GM13976 (cell line): ENCODE measurements around the gene LRRC26.

Experiments used
- DNase-seq: peaks from one replicate; pipeline ENCODE4 v3.0.0; 2012; ENCODE audit warnings: low spot score
- in situ Hi-C: fragments of 300-500 bp; cut with MboI; formaldehyde crosslinking; loops from one replicate; pipeline ENCODE4 v1.12.0; 2022; ENCODE audit warnings: low sequenced_read_pairs, mixed read lengths, inconsistent platforms; ENCODE audit not compliant: unreplicated experiment
- TF ChIP-seq, protein P1 (sequence below): IDR thresholded peaks from 2 replicates; pipeline ENCODE4 v1.5.1; 2012; ENCODE audit warnings: borderline replicate concordance, mild to moderate bottlenecking; ENCODE audit not compliant: insufficient read depth; ENCODE audit errors: extremely low read depth, missing control alignments, control extremely low read depth

The LRRC26 gene

DNA sequence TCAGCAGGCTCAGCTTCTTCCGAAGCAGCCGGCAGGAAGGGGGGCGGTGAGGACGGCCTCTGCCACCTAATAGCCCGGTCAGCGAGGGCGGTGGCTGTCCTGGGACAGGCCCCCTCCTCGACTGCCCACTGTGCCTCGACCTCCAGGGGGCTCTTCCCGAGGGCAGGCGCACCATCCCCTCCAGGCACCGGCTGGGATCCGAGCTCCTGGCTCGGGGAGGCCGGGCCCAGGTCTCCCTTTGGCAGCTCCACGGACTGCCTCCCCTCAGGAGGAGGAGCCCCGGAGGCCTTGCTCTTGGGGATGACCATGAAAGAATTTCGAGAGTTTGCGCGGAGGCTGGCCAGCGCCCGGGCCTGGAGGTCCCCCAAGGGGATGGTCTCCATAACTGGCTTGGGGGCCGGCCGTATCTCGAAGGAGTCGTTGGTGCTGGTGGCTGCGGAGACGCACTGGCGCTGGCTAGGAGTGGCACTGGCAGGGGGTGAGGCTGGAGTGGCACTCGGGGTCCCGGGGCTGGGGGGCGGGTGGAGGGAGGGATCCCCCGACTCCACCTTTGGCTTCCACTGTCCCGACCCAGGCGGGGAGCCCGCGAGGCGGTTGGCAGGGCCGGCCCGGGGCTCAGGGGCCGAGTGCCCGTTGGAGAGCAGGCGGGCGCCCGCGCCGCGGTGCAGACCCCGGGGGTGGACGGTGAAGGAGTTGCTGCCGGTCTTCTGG lies 29.7 kb upstream of the LRRC26 start:
- TF ChIP-seq, protein P1, sequence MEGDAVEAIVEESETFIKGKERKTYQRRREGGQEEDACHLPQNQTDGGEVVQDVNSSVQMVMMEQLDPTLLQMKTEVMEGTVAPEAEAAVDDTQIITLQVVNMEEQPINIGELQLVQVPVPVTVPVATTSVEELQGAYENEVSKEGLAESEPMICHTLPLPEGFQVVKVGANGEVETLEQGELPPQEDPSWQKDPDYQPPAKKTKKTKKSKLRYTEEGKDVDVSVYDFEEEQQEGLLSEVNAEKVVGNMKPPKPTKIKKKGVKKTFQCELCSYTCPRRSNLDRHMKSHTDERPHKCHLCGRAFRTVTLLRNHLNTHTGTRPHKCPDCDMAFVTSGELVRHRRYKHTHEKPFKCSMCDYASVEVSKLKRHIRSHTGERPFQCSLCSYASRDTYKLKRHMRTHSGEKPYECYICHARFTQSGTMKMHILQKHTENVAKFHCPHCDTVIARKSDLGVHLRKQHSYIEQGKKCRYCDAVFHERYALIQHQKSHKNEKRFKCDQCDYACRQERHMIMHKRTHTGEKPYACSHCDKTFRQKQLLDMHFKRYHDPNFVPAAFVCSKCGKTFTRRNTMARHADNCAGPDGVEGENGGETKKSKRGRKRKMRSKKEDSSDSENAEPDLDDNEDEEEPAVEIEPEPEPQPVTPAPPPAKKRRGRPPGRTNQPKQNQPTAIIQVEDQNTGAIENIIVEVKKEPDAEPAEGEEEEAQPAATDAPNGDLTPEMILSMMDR: no peak
- in situ Hi-C loops: no loop called here
- DNase-seq: no peak

- in situ Hi-C loops: no loop called here
- TF ChIP-seq, protein P1: no peak
- DNase-seq: no peak
These were observed 29.0 kb upstream of the LRRC26 start for GRCh38 chr9:137198902-137199283.

DNA sequence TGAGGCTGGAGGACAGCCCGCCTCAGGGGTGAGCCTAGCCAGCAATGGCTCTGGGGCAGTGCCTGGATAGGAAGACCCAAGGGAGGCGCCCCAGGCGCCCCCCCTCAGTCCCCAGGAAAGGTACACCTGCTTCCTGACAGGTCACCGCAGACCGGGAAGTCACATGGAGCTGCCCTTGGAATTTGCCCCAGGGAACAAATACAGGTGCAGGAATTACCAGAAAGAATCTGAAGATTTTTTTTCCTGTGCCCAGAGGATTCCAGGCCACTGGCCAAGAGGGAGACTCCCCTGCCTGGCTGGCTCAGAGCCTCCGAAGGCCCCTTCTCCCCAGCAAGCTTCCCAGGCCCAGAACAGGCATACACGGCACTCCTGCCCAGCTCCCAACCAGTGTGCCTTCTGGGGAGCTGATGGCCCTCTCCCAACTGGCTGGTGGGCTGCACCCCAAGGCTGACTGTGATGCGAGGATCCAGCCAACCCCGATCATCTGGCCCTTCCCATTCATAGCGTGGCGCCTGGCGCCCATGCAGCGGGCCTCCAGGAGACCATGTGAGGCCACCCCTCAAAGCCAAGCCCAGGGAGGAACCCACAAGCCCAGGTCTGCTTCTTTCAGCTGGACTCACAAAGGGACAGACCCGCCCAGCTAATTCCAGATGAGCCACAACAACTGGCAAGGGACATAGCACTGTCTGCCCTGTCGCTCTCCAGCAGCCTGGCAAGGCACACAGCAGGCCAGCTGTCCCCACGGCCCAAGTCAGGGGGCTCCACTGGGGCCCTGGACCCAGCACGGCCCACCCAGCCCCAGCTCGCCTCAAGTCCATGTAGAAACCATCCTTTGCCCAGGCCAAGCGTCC lies 28.4 kb upstream of the LRRC26 start:
- TF ChIP-seq, protein P1: no peak
- DNase-seq: no peak
- in situ Hi-C loops: no loop called here

DNA sequence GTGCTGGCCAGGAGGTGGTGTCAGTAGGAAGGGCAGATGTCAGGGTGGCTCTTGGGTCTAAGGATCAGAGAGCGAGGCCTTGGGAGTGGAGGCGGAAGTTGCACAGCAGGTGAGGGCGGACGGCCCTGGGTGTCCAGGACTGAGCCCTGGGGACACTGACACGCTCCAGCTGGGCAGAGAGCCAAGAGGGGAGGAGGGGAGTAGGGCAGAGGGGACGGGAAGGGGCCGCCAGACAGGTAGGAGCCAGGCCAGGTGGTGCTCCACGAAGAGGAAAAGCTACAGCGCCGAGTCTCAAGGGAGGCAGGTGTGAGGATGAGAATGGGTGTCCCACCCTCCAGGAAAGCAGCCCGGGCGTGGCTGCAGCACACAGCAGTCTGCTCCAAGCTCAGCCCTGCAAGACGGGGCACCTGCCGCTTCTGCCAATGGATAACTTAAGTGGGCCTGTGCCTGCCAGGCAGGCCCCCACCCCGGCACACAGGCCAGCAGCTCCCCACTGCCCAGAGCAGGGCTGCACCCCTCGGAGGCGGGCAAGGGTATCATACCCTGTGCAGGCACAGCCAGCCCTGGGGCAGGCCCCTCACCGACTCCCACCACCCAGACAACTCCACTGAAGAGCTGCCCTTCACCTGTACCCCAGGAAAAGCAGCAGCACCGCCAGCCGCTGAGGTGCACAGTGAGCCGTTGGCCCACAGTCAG lies 25.8 kb upstream of the LRRC26 start:
- no peak for DNase-seq
- TF ChIP-seq, protein P1: no peak
- in situ Hi-C loops: no loop called here

- DNase-seq: no peak
- TF ChIP-seq, protein P1: no peak
- in situ Hi-C loops: no loop called here
These were observed 25.1 kb upstream of the LRRC26 start for GRCh38 chr9:137194909-137195308.

- in situ Hi-C loops: no loop called here
- no peak for DNase-seq
- TF ChIP-seq, protein P1: no peak
These were observed 24.5 kb upstream of the LRRC26 start for GRCh38 chr9:137194388-137194787.
